Thyroid gland (tissue), 4 donors: ENCODE data around the gene PMEPA1. TPM values are rescaled to one million over a fixed set of nuclear protein-coding genes. Genes with fewer than 3 reads are reported as not detected.

ENCODE experiments used
- DNase-seq, 2 donors: peaks; one replicate each; pipeline ENCODE4 v3.0.0-alpha.2; 2019
- H3K27ac ChIP-seq, 3 donors: fragments of 200-600 bp; sonication (generic); 1 replicate in 2 of 3; 2 replicates in 1 of 3; pipeline ENCODE4 v1.5.1; 2016 to 2019; ENCODE audit warnings: mild to moderate bottlenecking in 1 of 3, moderate library complexity in 1 of 3
- H3K27me3 ChIP-seq: fragments of 200-600 bp; sonication (generic); one replicate; pipeline ENCODE4 v1.5.1; 2019
- H3K36me3 ChIP-seq, 2 donors: fragments of 200-600 bp; sonication (generic); one replicate each; pipeline ENCODE4 v1.5.1; 2016 to 2019
- H3K4me1 ChIP-seq, 2 donors: fragments of 200-600 bp; sonication (generic); one replicate each; pipeline ENCODE4 v1.5.1; 2017 to 2019
- H3K4me3 ChIP-seq, 3 donors: fragments of 200-600 bp; sonication (generic); replicated peaks in 1 of 3; 1 replicate in 2 of 3; 2 replicates in 1 of 3; pipeline ENCODE4 v1.5.1; 2016; ENCODE audit warnings: mild to moderate bottlenecking in 1 of 3
- H3K9me3 ChIP-seq: fragments of 200-600 bp; sonication (generic); one replicate; pipeline ENCODE4 v1.5.1; 2017
- CTCF ChIP-seq, 6 experiments: fragments of 200-600 bp in 3 of 6; fragments of 450-650 bp in 3 of 6; sonication (generic) in 3 of 6; IDR thresholded peaks; one replicate each; pipeline ENCODE4 v1.5.1; 2016 to 2019; ENCODE audit warnings: antibody characterized with exemption in 6 of 6, mild to moderate bottlenecking in 2 of 6, inconsistent platforms in 1 of 6, moderate library complexity in 1 of 6
- POLR2A ChIP-seq, 2 donors: fragments of 450-650 bp; IDR thresholded peaks; one replicate each; pipeline ENCODE4 v1.6.1; 2017; ENCODE audit warnings: antibody characterized with exemption in 2 of 2, mild to moderate bottlenecking in 2 of 2, moderate library complexity in 1 of 2
- WGBS, 2 donors: methylation state at CpG; one replicate each; pipeline ENCODE4 v1.1.5; 2017; 5-methylcytosine and 5-hydroxymethylcytosine counted together
- intact Hi-C: fragments of 100-400 bp; cut with DNase I; formaldehyde crosslinking; loops from one replicate; pipeline ENCODE4 v1.15.1; 2023
- total RNA-seq, 4 donors: library from RNA; depleted of rRNA; stranded (reverse); fragments of >200 nt; gene quantifications; one replicate each; pipeline ENCODE4 v1.2.3, GENCODE V29; 2016

The PMEPA1 gene
- total RNA-seq, 4 donors from 2014 or later = 6.5 to 12.6 (median 8.3) TPM

GRCh38 chr20:57598491-57598890 is 111.3 kb downstream of the PMEPA1 start:
- intact Hi-C loops = loop anchor here (5.0 to 10.0 kb wide), 2 partner anchors 214 to 614 kb away; no protein-coding TSS in a partner anchor
- H3K27ac ChIP-seq = no peak overlapping the region

More at GRCh38 chr20:57598491-57598890, 111.3 kb downstream of the PMEPA1 start:
- no peaks in the 10 kb centered on the region for H3K27me3 ChIP-seq
- DNase-seq = no peak
- no peak overlapping the region for H3K4me3 ChIP-seq
- H3K9me3 ChIP-seq = no peaks in the 10 kb centered on the region
- TF ChIP-seq POLR2A (IDR thresholded peaks at IDR 0.05) (no peak), CTCF (IDR thresholded peaks at IDR 0.05) (no peak)
- WGBS, 2 donors = 77 to 86% methylated on average over 4 to 5 of the region's 5 CpGs
- H3K4me1 ChIP-seq = peaks cover 2 to 7% of the 10 kb centered on the region in 2 donors
- H3K36me3 ChIP-seq = no peaks in the 10 kb centered on the region

Other genes with a start within 250 kb of the PMEPA1 start
- under 1 TPM in 2 of 4 donors, not detected in 2; 0.13 to 0.46 TPM for gene CTCFL, start 184.9 kb downstream of the PMEPA1 start, total RNA-seq
- gene PCK1, start 148.9 kb downstream of the PMEPA1 start, total RNA-seq = 1 to 10 TPM in 3 of 4 donors, under 1 TPM in 1; 0.56 to 3.4 (median 2.2) TPM
- gene ZBP1, start 89.6 kb downstream of the PMEPA1 start, total RNA-seq = 1 to 10 TPM in 1 of 4 donors, under 1 TPM in 2, not detected in 1; 0.33 to 1.5 (median 0.34) TPM